SJCRH30 (cell line): ENCODE data around the gene MOB1B. TPM values are rescaled to one million over a fixed set of nuclear protein-coding genes. Genes with fewer than 3 reads are reported as not detected.
"Not testable (repeated sequence)": the region's sequence is repeated elsewhere in the genome, so short reads cannot be mapped to it uniquely, and the experiment has no call there.

Source experiments
- DNase-seq, 2 experiments: peaks; one replicate each; pipeline ENCODE4 v3.0.0-alpha.2; 2015 to 2020
- H3K27ac ChIP-seq: fragments of 250-450 bp; sonication (Bioruptor Pico); 2 replicates; pipeline ENCODE4 v1.5.1; 2020; ENCODE audit warnings: mild to moderate bottlenecking, moderate library complexity
- H3K27me3 ChIP-seq: fragments of 250-450 bp; sonication (Bioruptor Pico); 2 replicates; pipeline ENCODE4 v1.5.1; 2020; ENCODE audit warnings: mild to moderate bottlenecking, moderate library complexity
- H3K36me3 ChIP-seq: fragments of 250-450 bp; sonication (Bioruptor Pico); 2 replicates; pipeline ENCODE4 v1.5.1; 2020; ENCODE audit warnings: mild to moderate bottlenecking, moderate library complexity
- H3K4me1 ChIP-seq: fragments of 250-450 bp; sonication (Bioruptor Pico); 2 replicates; pipeline ENCODE4 v1.5.1; 2020; ENCODE audit warnings: mild to moderate bottlenecking, moderate library complexity
- H3K4me3 ChIP-seq: fragments of 250-450 bp; sonication (Bioruptor Pico); 2 replicates; pipeline ENCODE4 v1.5.1; 2020; ENCODE audit warnings: mild to moderate bottlenecking, moderate library complexity
- H3K9me3 ChIP-seq: fragments of 250-450 bp; sonication (Bioruptor Pico); replicated peaks from 2 replicates; pipeline ENCODE4 v1.5.1; 2020; ENCODE audit warnings: mild to moderate bottlenecking, moderate library complexity
- total RNA-seq: library from RNA; depleted of rRNA; stranded (reverse); fragments of >200 nt; shearing (Covaris generic); gene quantifications from 2 replicates; pipeline ENCODE4 v1.2.3, GENCODE V29; 2014

MOB1B gene
- total RNA-seq, 1 experiment from 2014 or later, result 20.4 TPM

GRCh38 chr4:70997036-70997435 is 94.9 kb downstream of the MOB1B start:
- Histone ChIP-seq H3K27ac (no peak overlapping the region), H3K4me1 (no peaks in the 10 kb centered on the region; the same call in 1 of the 2 replicates), H3K9me3 (peaks cover 23% of the 10 kb centered on the region), H3K36me3 (peaks cover 45% of the 10 kb centered on the region), H3K4me3 (no peak overlapping the region), H3K27me3 (no peaks in the 10 kb centered on the region)
- DNase-seq, result no peak

- H3K4me3 ChIP-seq, result no peak overlapping the region
- H3K4me1 ChIP-seq, result no peaks in the 10 kb centered on the region; the same call in 1 of the 2 replicates
- peaks cover 48% of the 10 kb centered on the region for H3K36me3 ChIP-seq
- H3K27ac ChIP-seq, result no peak overlapping the region
- H3K9me3 ChIP-seq, result peaks cover 24% of the 10 kb centered on the region
- H3K27me3 ChIP-seq, result no peaks in the 10 kb centered on the region
- DNase-seq, result no peak
Observed at GRCh38 chr4:70997546-70997945, 95.4 kb downstream of the MOB1B start.

- peaks cover 55% of the 10 kb centered on the region for H3K36me3 ChIP-seq
- DNase-seq, H3K4me3 ChIP-seq, H3K4me1 ChIP-seq, H3K27me3 ChIP-seq, H3K27ac ChIP-seq: not testable (repeated sequence)
- H3K9me3 ChIP-seq, result peaks cover 23% of the 10 kb centered on the region
Observed at GRCh38 chr4:70999639-71000038, 97.5 kb downstream of the MOB1B start.

GRCh38 chr4:71001363-71001762 is 99.2 kb downstream of the MOB1B start:
- DNase-seq, H3K27ac ChIP-seq, H3K4me1 ChIP-seq, H3K4me3 ChIP-seq, H3K27me3 ChIP-seq: not testable (repeated sequence)
- Histone ChIP-seq H3K36me3 (peaks cover 52% of the 10 kb centered on the region), H3K9me3 (peaks cover 18% of the 10 kb centered on the region)

- no peaks in the 10 kb centered on the region for H3K4me1 ChIP-seq
- no peak for DNase-seq
Observed at GRCh38 chr4:71004281-71004851, 102.2 kb downstream of the MOB1B start.

GRCh38 chr4:71005025-71005424 is 102.9 kb downstream of the MOB1B start:
- not testable (repeated sequence) for DNase-seq, H3K27me3 ChIP-seq, H3K4me1 ChIP-seq, H3K4me3 ChIP-seq, H3K27ac ChIP-seq
- peaks cover 26% of the 10 kb centered on the region for H3K36me3 ChIP-seq
- H3K9me3 ChIP-seq, result peaks cover 14% of the 10 kb centered on the region

More at GRCh38 chr4:71004281-71004851, 102.2 kb downstream of the MOB1B start:
- Histone ChIP-seq H3K27me3 (no peaks in the 10 kb centered on the region), H3K27ac (no peak overlapping the region), H3K9me3 (peaks cover 16% of the 10 kb centered on the region), H3K36me3 (peaks cover 33% of the 10 kb centered on the region), H3K4me3 (no peak overlapping the region)

- H3K27me3 ChIP-seq, result no peaks in the 10 kb centered on the region
- peaks cover 17% of the 10 kb centered on the region for H3K36me3 ChIP-seq
- no peak overlapping the region for H3K27ac ChIP-seq
- peaks cover 8% of the 10 kb centered on the region for H3K9me3 ChIP-seq
- no peak for DNase-seq
- H3K4me3 ChIP-seq, result no peak overlapping the region
- no peaks in the 10 kb centered on the region for H3K4me1 ChIP-seq
Observed at GRCh38 chr4:71006203-71006907, 104.2 kb downstream of the MOB1B start.

GRCh38 chr4:71008196-71008595 is 106.0 kb downstream of the MOB1B start:
- H3K36me3 ChIP-seq, result peaks cover 16% of the 10 kb centered on the region
- no peaks in the 10 kb centered on the region for H3K4me1 ChIP-seq
- no peak for DNase-seq
- H3K4me3 ChIP-seq, result no peak overlapping the region
- peaks cover 3% of the 10 kb centered on the region; the same call in 1 of the 2 replicates for H3K9me3 ChIP-seq
- H3K27me3 ChIP-seq, result no peaks in the 10 kb centered on the region
- no peak overlapping the region for H3K27ac ChIP-seq

GRCh38 chr4:71009086-71009485 is 106.9 kb downstream of the MOB1B start:
- DNase-seq, result no peak
- H3K27me3 ChIP-seq, result no peaks in the 10 kb centered on the region
- no peak overlapping the region for H3K4me3 ChIP-seq
- H3K9me3 ChIP-seq, result peaks cover 3% of the 10 kb centered on the region; the same call in 1 of the 2 replicates
- no peak overlapping the region for H3K27ac ChIP-seq
- no peaks in the 10 kb centered on the region for H3K4me1 ChIP-seq
- peaks cover 10% of the 10 kb centered on the region for H3K36me3 ChIP-seq

- Histone ChIP-seq H3K4me3 (no peak overlapping the region), H3K27ac (no peak overlapping the region), H3K4me1 (no peaks in the 10 kb centered on the region), H3K27me3 (no peaks in the 10 kb centered on the region), H3K36me3 (peaks cover 10% of the 10 kb centered on the region), H3K9me3 (peaks cover 3% of the 10 kb centered on the region; the same call in 1 of the 2 replicates)
- DNase-seq, result peak in 1 of 2 experiments; percentile 69
Observed at GRCh38 chr4:71009890-71010588, 107.9 kb downstream of the MOB1B start.

- Histone ChIP-seq H3K36me3 (peaks cover 10% of the 10 kb centered on the region), H3K27me3 (no peaks in the 10 kb centered on the region), H3K9me3 (peaks cover 10% of the 10 kb centered on the region), H3K4me1 (no peaks in the 10 kb centered on the region), H3K27ac (no peak overlapping the region), H3K4me3 (no peak overlapping the region)
- no peak for DNase-seq
Observed at GRCh38 chr4:71011451-71011850, 109.3 kb downstream of the MOB1B start.

- not testable (repeated sequence) for H3K27me3 ChIP-seq, H3K4me3 ChIP-seq, DNase-seq, H3K27ac ChIP-seq, H3K4me1 ChIP-seq
- H3K36me3 ChIP-seq, result peaks cover 15% of the 10 kb centered on the region
- H3K9me3 ChIP-seq, result peaks cover 16% of the 10 kb centered on the region
Observed at GRCh38 chr4:71017391-71017790, 115.2 kb downstream of the MOB1B start.

- no peak for DNase-seq
- H3K4me3 ChIP-seq, result no peak overlapping the region
- peaks cover 24% of the 10 kb centered on the region for H3K36me3 ChIP-seq
- H3K9me3 ChIP-seq, result peaks cover 11% of the 10 kb centered on the region
- no peaks in the 10 kb centered on the region for H3K27me3 ChIP-seq
- no peak overlapping the region for H3K27ac ChIP-seq
- H3K4me1 ChIP-seq, result no peaks in the 10 kb centered on the region; the same call in 1 of the 2 replicates
Observed at GRCh38 chr4:71020611-71021010, 118.4 kb downstream of the MOB1B start.

GRCh38 chr4:71025654-71026053 is 123.5 kb downstream of the MOB1B start:
- Histone ChIP-seq H3K4me1 (peaks cover 2% of the 10 kb centered on the region; the same call in 1 of the 2 replicates), H3K27ac (no peak overlapping the region), H3K27me3 (no peaks in the 10 kb centered on the region), H3K9me3 (no peaks in the 10 kb centered on the region), H3K36me3 (peaks cover 47% of the 10 kb centered on the region), H3K4me3 (no peak overlapping the region)
- no peak for DNase-seq

GRCh38 chr4:71026086-71026485 is 123.9 kb downstream of the MOB1B start:
- peaks cover 47% of the 10 kb centered on the region for H3K36me3 ChIP-seq
- no peak overlapping the region for H3K4me3 ChIP-seq
- peaks cover 2% of the 10 kb centered on the region; the same call in 1 of the 2 replicates for H3K4me1 ChIP-seq
- H3K9me3 ChIP-seq, result no peaks in the 10 kb centered on the region
- H3K27ac ChIP-seq, result no peak overlapping the region
- DNase-seq, result peak in 1 of 2 experiments; percentile 57
- no peaks in the 10 kb centered on the region for H3K27me3 ChIP-seq
